ENCODE measurements around the gene TET2. TPM values are rescaled to one million over a fixed set of nuclear protein-coding genes. Genes with fewer than 3 reads are reported as not detected.

The TET2 gene
- total RNA-seq, 1 donor from 2014 or later = 34.8 TPM

- peaks cover 25% of the 10 kb centered on the region for H3K4me1 Mint-ChIP-seq (ENCODE audit: unreplicated experiment)
- H3K27ac Mint-ChIP-seq = no peak overlapping the region
- peaks cover 36% of the 10 kb centered on the region for H3K36me3 Mint-ChIP-seq
- no peak overlapping the region for H3K4me3 Mint-ChIP-seq
- DNase-seq (ENCODE audit: extremely low spot score, unreplicated experiment) = no peak
- no peaks in the 10 kb centered on the region for H3K27me3 Mint-ChIP-seq
- no peak for TF ChIP-seq CTCF (conservative IDR thresholded peaks at IDR 0.05)
- no peaks in the 10 kb centered on the region for H3K9me3 Mint-ChIP-seq
These were observed 45.8 kb downstream of the TET2 start for GRCh38 chr4:105192474-105192873.

GRCh38 chr4:105192910-105193309 is 46.2 kb downstream of the TET2 start:
- H3K9me3 Mint-ChIP-seq = no peaks in the 10 kb centered on the region
- no peak for TF ChIP-seq CTCF (conservative IDR thresholded peaks at IDR 0.05)
- H3K4me3 Mint-ChIP-seq = no peak overlapping the region
- H3K36me3 Mint-ChIP-seq = peaks cover 36% of the 10 kb centered on the region
- H3K4me1 Mint-ChIP-seq (ENCODE audit: unreplicated experiment) = peaks cover 25% of the 10 kb centered on the region
- no peaks in the 10 kb centered on the region for H3K27me3 Mint-ChIP-seq
- H3K27ac Mint-ChIP-seq = peak overlapping the region; percentile 65
- DNase-seq (ENCODE audit: extremely low spot score, unreplicated experiment) = no peak

- Mint-ChIP-seq H3K36me3 (peaks cover 36% of the 10 kb centered on the region), H3K4me3 (no peak overlapping the region), H3K9me3 (no peaks in the 10 kb centered on the region), H3K4me1 (ENCODE audit: unreplicated experiment) (peaks cover 25% of the 10 kb centered on the region), H3K27ac (no peak overlapping the region), H3K27me3 (no peaks in the 10 kb centered on the region)
- DNase-seq (ENCODE audit: extremely low spot score, unreplicated experiment) = no peak
- TF ChIP-seq CTCF (conservative IDR thresholded peaks at IDR 0.05) = no peak
These were observed 46.9 kb downstream of the TET2 start for GRCh38 chr4:105193536-105193935.

- DNase-seq (ENCODE audit: extremely low spot score, unreplicated experiment) = no peak
- Mint-ChIP-seq H3K9me3 (no peaks in the 10 kb centered on the region), H3K27ac (peak overlapping the region; percentile 9), H3K4me3 (no peak overlapping the region), H3K4me1 (ENCODE audit: unreplicated experiment) (peaks cover 24% of the 10 kb centered on the region), H3K27me3 (no peaks in the 10 kb centered on the region), H3K36me3 (peaks cover 36% of the 10 kb centered on the region)
- no peak for TF ChIP-seq CTCF (conservative IDR thresholded peaks at IDR 0.05)
These were observed 47.9 kb downstream of the TET2 start for GRCh38 chr4:105194328-105195231.

GRCh38 chr4:105196523-105197145 is 50.0 kb downstream of the TET2 start:
- no peaks in the 10 kb centered on the region for H3K27me3 Mint-ChIP-seq
- H3K9me3 Mint-ChIP-seq = no peaks in the 10 kb centered on the region
- peaks cover 17% of the 10 kb centered on the region for H3K4me1 Mint-ChIP-seq (ENCODE audit: unreplicated experiment)
- no peak overlapping the region for H3K27ac Mint-ChIP-seq
- DNase-seq (ENCODE audit: extremely low spot score, unreplicated experiment) = no peak
- H3K36me3 Mint-ChIP-seq = peaks cover 36% of the 10 kb centered on the region
- no peak overlapping the region for H3K4me3 Mint-ChIP-seq
- peak; percentile 42 for TF ChIP-seq CTCF (conservative IDR thresholded peaks at IDR 0.05)
